Spleen (tissue), 7 donors: ENCODE measurements around the gene BAIAP2L2.

ENCODE experiments used
- POLR2AphosphoS5 ChIP-seq, 3 donors: sonication (generic); formaldehyde crosslinking; IDR thresholded peaks; one replicate each; pipeline ENCODE4 v1.5.1; 2017; ENCODE audit warnings: antibody characterized with exemption in 3 of 3
- TF ChIP-seq, protein P1 (sequence below), 11 experiments: fragments of 200-600 bp in 7 of 11; fragments of 450-650 bp in 4 of 11; sonication (generic) in 4 of 11; IDR thresholded peaks in 8 of 11; conservative IDR thresholded peaks in 3 of 11; 1 replicate in 7 of 11; 2 replicates in 4 of 11; pipeline versions ENCODE4 v1.4.0 to v1.8.0; 2016 to 2021; ENCODE audit warnings: antibody characterized with exemption in 11 of 11, inconsistent platforms in 4 of 11, mild to moderate bottlenecking in 1 of 11
- donor health status: DM: no; HTN: no; CAD: no; lungs with moderate emphysema.
- donor health status: DM: no; HTN: no; CAD: no.
- donor health status: DM: no; HTN: no; CAD: no.

DNA sequence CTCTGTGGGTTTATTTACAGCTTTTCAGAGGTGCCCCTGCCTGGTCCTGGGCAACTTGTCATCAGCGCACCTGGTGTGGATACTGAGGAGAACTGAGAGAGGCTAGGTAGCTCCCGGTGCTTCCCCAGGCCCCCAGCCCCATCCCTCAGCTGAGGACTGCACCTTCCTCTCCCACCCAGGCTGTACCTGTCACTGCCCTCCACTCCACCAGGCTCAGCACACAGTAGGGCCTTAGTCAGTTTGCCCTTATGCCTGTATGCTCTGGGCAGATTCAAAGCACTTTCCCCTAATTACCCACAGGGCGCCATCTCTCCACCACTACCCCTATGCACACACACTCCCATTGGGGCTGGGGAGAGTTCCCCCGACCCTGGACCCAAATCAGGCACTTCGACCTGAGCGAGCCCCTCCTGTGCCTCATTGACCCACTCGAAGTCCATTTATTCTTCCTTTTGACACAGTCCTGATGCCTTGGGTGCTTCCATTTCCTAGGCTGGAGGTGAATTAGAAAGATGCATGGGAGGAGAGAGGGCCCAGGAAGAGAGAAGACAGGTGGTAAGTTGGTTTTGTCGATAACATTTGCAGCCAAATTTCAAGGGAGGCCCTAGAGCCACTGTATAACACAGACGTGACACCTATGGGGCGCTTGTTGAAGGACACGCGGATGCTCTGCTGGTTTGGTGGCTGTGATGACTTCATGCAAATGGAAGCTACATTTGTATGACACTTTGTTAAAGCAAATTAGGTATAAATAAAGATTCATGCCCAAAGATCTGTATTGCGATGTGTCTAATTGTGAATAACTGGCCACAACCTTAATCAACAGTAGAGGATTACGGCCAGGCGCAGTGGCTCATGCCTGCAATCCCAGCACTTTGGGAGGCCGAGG lies 67.1 kb downstream of the BAIAP2L2 start:
- no peak for TF ChIP-seq POLR2AphosphoS5 (IDR thresholded peaks at IDR 0.05)
- TF ChIP-seq, protein P1, sequence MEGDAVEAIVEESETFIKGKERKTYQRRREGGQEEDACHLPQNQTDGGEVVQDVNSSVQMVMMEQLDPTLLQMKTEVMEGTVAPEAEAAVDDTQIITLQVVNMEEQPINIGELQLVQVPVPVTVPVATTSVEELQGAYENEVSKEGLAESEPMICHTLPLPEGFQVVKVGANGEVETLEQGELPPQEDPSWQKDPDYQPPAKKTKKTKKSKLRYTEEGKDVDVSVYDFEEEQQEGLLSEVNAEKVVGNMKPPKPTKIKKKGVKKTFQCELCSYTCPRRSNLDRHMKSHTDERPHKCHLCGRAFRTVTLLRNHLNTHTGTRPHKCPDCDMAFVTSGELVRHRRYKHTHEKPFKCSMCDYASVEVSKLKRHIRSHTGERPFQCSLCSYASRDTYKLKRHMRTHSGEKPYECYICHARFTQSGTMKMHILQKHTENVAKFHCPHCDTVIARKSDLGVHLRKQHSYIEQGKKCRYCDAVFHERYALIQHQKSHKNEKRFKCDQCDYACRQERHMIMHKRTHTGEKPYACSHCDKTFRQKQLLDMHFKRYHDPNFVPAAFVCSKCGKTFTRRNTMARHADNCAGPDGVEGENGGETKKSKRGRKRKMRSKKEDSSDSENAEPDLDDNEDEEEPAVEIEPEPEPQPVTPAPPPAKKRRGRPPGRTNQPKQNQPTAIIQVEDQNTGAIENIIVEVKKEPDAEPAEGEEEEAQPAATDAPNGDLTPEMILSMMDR (IDR thresholded peaks at IDR 0.05 in 8 of 11, conservative IDR thresholded peaks at IDR 0.05 in 3 of 11), result no peak
